ENCODE measurements around the gene SSH2. TPM values are rescaled to one million over a fixed set of nuclear protein-coding genes. Genes with fewer than 3 reads are reported as not detected.

SSH2 gene
- polyA plus RNA-seq, 1 of the 3 experiments (the other 2 are of a cell fraction), result 8.8 TPM

- peaks cover 10% of the 10 kb centered on the region for H3F3A ChIP-seq (replicated peaks; ENCODE audit: insufficient read depth)
- ChIA-PET POLR2A (no interaction called here), CTCF (interaction anchor here (1.4 kb wide), 1 partner anchor 84 kb away, joined by 5 read pairs; no protein-coding TSS in a partner anchor)
- no peaks in the 10 kb centered on the region for H3K9me2 ChIP-seq
- H3K27me3 ChIP-seq (ENCODE audit: insufficient read depth), result no peaks in the 10 kb centered on the region
- no peaks in the 10 kb centered on the region for H3K9me3 ChIP-seq
- H3K4me3 ChIP-seq (ENCODE audit: low read depth in 2 of 2, low read length in 1 of 2), result no peak overlapping the region
- DNase-seq, result no peak
- H3K4me1 ChIP-seq (ENCODE audit: control insufficient read depth in 1 of 2, insufficient read depth in 2 of 2, low read depth in 1 of 2, low read length in 1 of 2), result peaks cover 11 to 20% of the 10 kb centered on the region in 2 experiments; a peak in 2 of 4 replicates
- no peak overlapping the region for H3K4me2 ChIP-seq
- WGBS (ENCODE audit: low lambda C conversion rate), result 90% methylated on average over 3 of the region's 3 CpGs
- TF ChIP-seq USF2 (IDR thresholded peaks at IDR 0.05; ENCODE audit: borderline replicate concordance, low read depth, low read length), result no peak
- TF ChIP-seq YY1 (IDR thresholded peaks at IDR 0.05; ENCODE audit: low read depth), result no peak
- TF ChIP-seq PBX3 (IDR thresholded peaks at IDR 0.05), result no peak
- TF ChIP-seq TAF1 (IDR thresholded peaks at IDR 0.05; ENCODE audit: borderline replicate concordance, low read depth, low read length), result no peak
- TF ChIP-seq FOXJ3 (CRISPR knock-in tag; IDR thresholded peaks at IDR 0.05), result no peak
- no peak for TF ChIP-seq NRF1 (IDR thresholded peaks at IDR 0.05; ENCODE audit: low read depth, low read length)
- no peak for TF ChIP-seq RAD21 (IDR thresholded peaks at IDR 0.05; ENCODE audit: low read length)
- no peak for TF ChIP-seq CHD2 (IDR thresholded peaks at IDR 0.05; ENCODE audit: low read length, partially characterized antibody)
- TF ChIP-seq USF1 (IDR thresholded peaks at IDR 0.05; ENCODE audit: borderline replicate concordance, low read depth), result no peak
- TF ChIP-seq IRF3 (IDR thresholded peaks at IDR 0.05; ENCODE audit: low read depth, low read length), result no peak
- TF ChIP-seq ZBTB33 (IDR thresholded peaks at IDR 0.05; ENCODE audit: borderline replicate concordance, low read depth), result no peak
- TF ChIP-seq EP300 (IDR thresholded peaks at IDR 0.05; ENCODE audit: borderline replicate concordance in 1 of 2, low read depth in 1 of 2, low read length in 1 of 2), result no peak
- TF ChIP-seq ELF1 (IDR thresholded peaks at IDR 0.05), result no peak
- no peak for TF ChIP-seq FOXM1 (IDR thresholded peaks at IDR 0.05; ENCODE audit: low read depth)
- no peak for TF ChIP-seq GATA2 (CRISPR knock-in tag; IDR thresholded peaks at IDR 0.05)
- no peak for TF ChIP-seq CTCF (IDR thresholded peaks at IDR 0.05)
- no peak for TF ChIP-seq REST (IDR thresholded peaks at IDR 0.05; ENCODE audit: low read depth, low read length)
- no peak for TF ChIP-seq SMC3 (IDR thresholded peaks at IDR 0.05; ENCODE audit: low read depth, low read length)
- no peak for TF ChIP-seq MAX (IDR thresholded peaks at IDR 0.05; ENCODE audit: low read depth)
- TF ChIP-seq EZH2phosphoT487 (IDR thresholded peaks at IDR 0.05; ENCODE audit: borderline replicate concordance, low read depth), result no peak
- no peak overlapping the region for H3K9ac ChIP-seq
- peaks cover 10% of the 10 kb centered on the region; the same call in 1 of the 2 replicates for H3K79me2 ChIP-seq (ENCODE audit: insufficient read depth)
- H4K20me1 ChIP-seq (ENCODE audit: insufficient read depth), result no peaks in the 10 kb centered on the region
- no peaks in the 10 kb centered on the region for H3K36me3 ChIP-seq (replicated peaks in 1 of 2; ENCODE audit: control insufficient read depth in 1 of 2, insufficient read depth in 2 of 2, low read length in 1 of 2)
- no peak overlapping the region for H2AFZ ChIP-seq (ENCODE audit: low read depth)
- H3K27ac ChIP-seq (ENCODE audit: low read depth in 2 of 2, low read length in 1 of 2), result no peak overlapping the region
Observed at GRCh38 chr17:29847118-29847517, 82.9 kb downstream of the SSH2 start.

Measured in SK-N-SH (cell line).